Activated CD4-positive, alpha-beta T cell treated with anti-CD3 and anti-CD28 coated beads for 24 hours (primary cell): ENCODE measurements around the gene MPPED1.

Experiments used
- DNase-seq, 2 donors: peaks; one replicate each; pipeline ENCODE4 v3.0.0-alpha.2; 2020; ENCODE audit warnings: low read depth in 2 of 2

The MPPED1 gene

DNA sequence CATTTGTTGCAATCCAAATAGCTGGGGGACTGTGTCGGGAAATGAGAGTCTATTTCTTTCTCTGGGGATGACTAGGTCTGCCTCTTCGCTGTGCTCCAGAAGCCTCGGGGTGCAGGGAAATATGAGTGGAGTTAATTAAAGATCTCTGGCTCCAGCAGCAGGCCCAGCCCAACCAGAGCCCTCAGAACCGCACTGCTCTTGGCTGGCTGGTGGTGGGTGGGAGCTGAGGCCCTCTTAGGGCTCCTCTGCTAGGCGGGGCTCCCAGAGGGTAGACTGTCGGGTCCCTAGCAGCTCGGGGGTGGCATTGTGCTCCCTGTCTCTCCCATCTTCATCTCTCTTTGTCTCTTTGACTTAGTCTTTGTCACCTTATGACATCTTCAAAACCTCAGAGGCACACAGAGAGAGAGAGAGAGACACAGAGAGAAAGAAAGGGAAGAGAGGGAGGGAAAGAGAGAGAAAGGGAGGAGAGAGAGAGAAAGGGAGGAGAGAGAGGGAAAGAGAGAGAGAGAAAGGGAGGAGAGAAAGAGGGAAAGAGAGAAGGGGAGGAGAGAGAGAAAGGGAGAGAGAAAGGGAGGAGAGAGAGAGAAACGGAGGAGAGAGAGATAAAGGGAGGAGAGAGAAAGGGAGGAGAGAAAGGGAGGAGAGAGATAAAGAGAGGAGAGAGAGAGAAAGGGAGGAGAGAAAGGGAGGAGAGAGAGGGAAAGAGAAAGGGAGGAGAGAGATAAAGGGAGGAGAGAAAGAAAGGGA, 20.2 kb downstream of the MPPED1 start:
- DNase-seq, result no peak

DNA sequence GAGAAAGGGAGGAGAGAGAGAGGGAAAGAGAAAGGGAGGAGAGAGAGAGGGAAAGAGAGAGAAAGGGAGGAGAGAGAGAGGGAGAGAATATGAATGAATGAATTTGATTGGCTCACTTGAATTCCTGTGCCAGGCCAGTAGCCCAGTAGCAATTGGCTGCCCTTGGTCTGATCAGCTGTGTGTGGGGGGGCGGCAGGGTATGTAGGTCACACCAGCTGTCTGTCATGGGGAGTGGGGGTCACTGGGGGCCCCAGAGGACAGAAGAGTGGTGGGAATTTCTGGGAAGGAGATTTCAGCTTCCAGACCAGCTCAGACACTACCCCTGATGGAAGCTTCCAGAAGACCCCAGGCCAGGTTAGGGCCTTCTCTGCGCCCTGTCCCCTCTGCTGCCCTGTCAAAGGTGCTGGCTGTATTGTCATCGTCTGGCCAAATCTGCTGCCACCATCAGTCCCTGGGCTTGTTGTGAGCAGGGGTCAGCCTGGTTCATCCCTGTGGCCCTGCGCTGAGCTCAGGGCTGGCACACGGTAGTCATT, 21.1 kb downstream of the MPPED1 start:
- DNase-seq, result no peak

DNA sequence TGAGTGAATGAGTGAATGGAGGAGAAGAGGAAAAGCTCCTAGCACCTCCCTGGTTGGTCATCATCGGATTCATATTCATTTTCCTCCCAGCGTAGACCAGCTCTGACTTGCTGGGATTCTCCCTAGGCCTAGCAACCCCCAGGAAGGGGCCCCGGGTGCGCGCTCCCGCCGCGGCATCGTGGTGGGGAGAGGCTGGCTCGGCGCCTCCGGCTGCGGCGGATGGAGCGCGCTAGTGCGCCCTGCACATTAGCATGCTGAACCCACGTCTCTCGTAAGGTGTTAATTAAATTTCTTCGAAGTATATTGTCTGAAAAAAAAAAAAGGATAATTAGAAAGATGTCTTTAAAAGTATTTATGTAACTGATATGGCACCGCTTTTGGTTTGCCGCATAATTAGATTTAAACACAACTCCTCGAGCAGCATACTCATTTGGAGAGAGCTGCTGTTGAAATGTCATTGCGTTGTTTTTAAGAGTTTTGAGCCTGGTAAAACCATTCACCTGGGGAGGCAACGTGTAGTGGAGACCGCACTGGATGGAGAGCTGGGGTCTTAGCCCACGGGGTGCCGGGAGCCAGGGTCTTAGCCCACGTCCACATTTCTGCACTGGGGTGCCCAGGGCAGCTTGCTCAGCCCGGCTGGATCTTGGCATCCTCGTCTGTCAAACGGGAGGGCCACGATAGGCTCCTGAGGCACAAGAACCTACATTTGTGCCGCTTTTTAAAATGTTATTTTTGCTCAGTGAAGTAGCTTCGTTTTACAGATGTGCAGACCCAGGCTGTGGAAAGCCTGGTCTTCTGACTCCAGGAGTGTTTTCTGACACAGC, 21.8 kb downstream of the MPPED1 start:
- no peak for DNase-seq

DNA sequence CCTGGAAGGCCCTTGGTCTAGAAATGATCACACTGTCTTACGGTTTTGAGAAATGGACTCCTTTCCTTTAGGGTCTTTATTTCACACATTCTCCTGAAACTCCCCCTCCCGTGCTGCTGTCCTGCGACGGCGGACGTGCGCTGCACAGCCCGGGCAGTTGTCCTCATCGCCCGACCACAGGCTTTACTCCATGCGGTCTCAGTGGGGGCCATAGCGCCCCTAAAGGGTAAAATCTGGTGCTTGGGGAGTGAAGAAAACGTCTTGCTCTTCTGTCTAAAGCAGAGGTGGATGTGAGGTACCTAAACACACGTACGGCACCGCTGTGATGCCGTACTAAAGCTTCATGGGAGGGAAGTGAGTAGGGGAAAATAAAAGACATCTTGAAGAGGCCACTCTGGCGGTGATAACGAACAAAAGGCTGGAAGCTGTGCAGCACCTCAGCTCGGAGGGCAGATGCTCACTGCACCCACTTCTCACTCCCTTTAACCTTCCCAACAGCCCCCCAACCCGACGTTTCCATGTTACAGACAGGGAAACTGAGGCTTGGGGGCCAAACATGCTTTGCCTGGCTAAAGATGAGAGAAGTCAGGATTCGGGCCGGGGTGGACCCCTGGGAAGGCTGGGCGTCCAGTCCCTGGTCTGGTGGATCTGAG, 22.6 kb downstream of the MPPED1 start:
- DNase-seq, result no peak

DNA sequence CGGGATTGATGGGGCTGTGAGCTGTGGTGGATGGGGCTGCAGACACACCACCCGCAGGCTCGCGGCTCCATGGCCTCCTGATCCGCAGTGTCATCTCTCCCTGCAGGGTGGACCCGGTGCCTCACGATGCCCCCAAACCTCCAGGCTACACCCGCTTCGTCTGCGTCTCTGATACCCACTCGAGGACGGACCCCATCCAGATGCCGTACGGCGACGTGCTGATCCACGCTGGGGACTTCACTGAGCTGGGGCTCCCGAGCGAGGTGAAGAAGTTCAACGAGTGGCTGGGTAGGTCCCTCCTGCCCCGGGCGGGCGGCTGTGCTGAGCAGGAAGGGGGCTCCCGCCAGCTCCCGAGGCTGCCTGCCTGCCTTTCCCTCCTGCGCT, 23.1 kb downstream of the MPPED1 start:
- no peak for DNase-seq

DNA sequence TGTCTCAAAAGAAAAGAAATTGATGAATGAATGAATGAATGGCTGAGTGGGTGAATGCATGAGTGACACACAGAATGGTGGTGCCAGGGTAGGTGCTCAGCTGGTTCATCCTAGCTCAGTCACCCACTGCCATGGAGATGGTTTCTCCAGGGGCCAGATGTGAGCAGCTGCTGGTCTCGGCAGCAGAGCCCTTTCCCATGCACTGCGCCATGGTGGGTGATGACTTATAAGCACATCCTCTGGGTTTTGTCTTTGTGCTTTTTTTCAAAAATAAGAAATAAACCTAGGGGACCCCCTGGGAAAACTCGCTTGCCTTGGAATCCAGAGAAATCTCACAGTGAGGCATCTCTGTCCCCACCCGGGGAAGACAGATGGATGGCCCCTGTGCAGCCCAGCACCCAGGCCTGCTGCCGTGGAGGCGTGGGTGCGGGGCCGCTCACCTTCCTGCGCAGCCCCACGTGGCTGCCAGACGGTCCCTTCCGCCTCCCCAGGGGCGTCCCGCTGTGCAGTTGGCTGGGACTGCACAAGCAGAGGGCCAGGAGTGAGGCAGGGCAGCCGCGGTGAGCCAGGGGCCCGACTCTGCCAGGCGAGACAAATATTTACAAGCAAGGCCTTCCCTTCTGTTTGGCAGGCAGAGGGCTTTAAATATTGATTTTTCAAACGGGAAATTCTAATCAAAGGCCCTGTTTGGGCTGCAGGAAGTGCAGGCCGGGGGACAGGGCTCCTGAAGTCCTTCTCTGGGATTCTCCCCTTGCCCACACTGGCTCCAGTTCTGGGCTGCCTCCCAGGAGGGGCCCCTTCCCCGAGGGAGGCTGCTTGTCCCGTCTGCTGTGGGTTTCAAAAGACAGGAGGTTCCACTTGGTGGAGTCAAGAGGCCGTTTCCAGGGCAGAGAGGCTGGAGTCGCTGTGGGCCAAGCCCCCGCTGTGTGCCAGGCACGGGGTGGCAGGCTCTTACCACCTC, 24.3 kb downstream of the MPPED1 start:
- no peak for DNase-seq

DNA sequence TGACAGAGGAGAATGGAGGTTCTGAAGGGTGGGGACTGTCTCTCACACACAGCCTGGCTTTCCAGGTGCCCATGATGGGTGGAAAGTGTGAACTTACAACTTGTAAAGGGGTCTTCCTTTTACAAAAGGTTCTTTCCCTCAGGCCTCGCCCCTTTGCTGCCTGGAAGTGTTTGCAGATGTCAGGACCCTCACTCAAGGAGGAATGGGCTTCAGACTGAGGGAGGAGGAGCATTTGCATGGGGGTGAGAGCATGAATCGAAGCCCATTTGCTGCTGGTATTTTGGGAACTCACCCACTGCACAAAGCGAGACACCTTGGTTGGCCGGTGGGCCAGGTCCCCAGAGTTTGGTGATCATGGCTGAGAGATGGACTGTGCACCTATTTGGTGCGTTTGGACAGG, 25.1 kb downstream of the MPPED1 start:
- no peak for DNase-seq

DNA sequence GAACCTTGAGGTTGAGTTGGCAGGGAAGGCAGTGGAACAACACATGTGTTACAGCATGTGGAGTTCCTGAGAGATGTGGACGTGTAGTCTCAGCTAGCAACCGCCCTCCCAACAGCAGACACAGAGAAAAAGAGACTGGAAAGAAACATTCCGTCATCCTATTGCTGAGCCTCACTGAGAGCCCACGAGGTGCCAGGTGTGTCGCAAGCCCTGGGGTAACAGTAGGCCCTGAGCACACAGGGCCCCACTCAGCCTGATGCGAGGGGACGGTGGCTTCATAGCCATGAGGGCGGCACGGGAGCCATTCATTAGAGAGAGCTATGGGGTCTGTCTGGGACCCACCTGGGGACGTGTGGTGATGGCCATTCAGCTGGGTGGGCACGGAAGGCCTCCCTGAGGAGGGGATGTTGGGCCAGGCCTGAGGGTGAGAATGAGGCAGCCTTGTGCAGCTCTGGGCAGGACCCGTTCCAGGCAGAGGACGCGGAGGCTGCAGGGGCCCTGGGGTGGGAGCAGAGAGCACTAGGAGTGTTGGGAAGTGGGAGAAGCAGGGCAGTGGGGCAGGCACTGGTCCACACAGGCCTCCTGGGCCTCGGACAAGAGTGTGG, 26.2 kb downstream of the MPPED1 start:
- DNase-seq, result no peak

DNA sequence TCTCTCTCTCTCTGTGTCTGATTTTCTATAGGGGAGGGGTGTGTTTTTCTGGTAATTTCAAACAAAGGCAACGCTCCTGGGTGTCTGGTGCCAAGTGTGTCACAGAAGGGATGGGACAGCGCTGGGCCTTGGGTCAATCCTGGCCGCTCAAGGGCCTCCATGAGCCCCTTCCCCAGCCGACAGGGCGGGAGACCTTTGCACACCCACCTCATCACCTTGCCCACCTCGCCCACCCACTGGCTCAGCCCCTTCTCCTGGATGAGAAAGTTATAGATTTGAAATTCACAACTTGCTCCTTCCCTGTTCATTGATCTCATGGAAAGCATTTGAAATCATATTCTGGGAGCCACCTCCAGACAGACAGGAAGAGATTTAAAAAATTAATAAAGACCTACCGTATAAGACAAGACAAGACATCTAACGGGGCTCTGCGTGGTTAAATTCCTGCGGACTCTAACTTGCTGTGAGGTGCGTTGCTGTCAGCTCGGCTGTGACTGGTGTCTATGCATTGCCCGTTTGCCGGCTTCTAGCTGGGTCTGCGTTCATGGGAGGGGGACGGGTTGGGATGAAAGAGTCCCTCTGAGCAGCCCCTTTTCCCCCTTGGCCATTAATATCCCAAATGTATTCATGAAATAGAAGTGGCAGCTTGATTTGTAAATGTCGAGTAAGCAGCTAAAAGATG, 27.0 kb downstream of the MPPED1 start:
- no peak for DNase-seq

DNA sequence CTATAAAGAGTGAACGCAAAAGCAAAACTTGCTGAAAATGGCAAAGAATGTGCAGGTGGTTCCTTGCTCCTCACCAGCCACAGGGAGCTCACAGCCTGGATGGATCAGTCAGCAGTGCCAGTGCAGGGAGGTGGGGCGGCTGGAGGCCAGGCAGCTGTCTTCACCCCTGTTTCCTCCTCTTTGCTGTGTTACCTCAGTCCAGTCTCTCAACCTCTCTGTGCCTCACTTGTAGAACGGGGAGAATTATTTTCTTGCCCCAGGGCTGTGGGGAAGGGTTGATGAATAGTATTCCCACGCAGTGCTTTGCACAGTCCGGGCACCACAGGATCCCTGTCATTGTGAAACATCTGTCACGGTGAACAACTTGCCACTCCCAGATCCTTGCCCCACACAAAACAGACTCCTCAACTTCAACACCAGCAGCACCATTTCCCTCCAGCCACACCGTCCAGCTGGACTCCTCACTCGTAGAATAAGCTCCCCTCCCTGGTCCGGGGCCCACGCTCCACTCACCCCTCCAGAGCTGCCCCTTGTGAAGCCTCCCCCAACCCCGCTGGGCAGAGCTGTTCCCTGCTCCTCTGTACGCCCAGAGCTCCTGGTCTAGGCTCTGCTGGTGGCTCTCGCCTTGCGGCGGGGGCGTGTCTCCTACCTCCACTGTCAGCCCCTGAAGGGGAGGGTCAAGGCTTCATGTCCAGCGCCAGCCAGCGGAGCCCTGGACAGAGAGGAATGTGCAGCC, 27.7 kb downstream of the MPPED1 start:
- no peak for DNase-seq

DNA sequence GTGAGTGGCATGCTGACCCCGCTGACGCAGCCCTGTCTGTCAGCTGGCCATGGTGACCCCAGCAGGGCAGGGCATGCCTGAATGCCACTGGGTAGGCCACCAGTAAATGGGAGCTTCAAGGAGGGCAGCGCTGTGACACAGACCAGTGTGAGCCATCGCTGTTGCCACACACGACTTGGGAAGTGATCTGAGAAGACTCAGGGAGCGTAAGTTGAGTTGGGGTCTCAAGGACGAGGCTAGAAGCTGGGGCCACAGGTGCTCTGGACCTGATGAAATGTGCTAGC, 28.2 kb downstream of the MPPED1 start:
- DNase-seq, result no peak

DNA sequence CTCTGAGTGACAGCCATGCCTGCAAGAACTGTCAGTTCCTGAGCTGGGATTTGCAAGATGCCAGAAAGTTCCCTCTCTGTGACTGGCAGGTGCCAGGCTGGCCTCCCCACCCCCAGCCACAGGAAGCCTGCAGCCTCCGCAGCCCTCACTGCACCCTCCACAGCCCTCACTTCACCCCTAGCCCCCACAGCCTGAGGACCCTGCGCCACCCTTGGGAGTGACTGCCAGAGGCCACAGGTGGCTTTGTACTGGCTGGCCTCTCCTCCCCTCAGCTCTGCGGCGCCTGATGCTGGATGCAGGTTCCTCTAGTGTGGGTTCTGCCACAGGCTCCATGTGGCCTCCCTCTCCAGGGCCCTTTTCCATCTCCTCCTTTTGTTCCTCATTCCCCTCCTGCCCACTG, 28.7 kb downstream of the MPPED1 start:
- DNase-seq, result no peak

DNA sequence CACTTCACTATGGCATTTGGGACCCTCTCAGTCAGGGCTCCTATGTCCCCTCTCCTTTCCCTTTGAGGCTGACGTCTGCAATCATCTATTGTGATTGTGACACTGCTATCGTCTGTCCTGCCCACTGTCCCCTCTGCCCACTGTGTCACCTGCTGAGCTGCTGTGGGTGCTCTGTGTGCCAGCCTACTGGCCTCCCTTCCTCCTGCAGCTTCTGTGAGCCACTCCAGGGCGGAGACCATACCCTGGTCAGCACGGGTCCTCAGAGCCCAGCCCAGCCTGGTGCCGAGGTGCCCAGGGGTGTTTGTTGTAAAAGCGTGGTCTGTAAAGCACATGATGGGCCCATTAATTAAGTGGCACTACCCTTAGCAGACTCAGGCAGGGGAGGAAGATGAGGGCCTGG, 29.4 kb downstream of the MPPED1 start:
- DNase-seq, result no peak

DNA sequence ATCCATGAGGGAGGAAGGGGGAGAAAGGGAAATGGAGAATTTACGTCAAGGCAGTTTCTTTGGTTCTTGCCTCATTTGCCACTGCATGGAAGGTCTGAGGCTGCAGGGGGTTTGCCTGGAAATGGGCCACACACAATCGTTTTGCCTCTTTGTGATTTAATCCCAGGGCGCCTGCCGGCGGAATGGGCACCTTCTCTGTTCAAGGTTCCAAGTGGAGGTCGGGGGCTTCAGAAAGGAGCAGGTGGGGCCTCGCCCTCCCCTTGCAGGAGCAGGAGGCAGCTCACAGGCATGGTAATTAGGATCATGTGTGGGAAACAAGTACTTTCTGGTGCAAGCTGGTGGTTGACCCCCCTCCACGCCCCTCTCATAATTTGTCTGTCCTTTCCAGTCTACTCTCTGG, 29.9 kb downstream of the MPPED1 start:
- no peak for DNase-seq

DNA sequence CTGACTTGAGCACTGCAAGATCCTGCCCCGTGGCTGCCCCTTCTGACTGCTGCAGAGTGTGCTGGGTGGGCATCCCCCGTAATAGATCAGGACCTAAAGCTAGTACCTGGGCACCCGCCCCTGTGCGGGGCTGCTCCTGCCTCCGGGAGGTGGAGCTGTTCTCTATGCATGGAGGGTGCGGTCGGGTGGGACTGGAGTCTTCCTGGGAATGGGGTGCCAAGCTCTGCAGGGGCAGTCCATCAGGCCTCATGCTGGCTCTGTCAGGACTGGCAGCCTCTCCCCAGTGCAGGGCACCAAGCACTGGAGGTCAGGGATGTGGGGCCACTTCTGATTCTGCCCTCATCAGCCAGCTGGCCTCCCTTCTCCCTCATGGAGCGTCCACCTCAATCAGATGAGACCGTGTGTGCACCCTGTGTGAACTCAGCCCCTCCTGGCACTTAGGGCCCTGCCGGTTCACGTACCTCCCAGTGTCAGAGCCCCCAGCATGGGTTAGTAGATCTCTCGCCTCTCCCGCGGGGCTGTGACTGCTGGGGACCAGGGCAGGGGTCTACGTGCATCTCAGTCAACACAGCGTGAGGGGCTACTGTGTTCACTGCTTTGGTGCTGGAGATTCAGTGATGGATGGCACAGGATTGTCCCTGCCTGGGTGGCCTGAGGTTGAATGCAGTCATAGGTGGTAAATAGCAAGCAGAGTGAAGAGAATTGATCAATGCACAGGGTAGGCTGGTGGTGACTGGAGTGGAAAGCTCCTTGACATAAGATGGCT, 30.8 kb downstream of the MPPED1 start:
- DNase-seq, result no peak

DNA sequence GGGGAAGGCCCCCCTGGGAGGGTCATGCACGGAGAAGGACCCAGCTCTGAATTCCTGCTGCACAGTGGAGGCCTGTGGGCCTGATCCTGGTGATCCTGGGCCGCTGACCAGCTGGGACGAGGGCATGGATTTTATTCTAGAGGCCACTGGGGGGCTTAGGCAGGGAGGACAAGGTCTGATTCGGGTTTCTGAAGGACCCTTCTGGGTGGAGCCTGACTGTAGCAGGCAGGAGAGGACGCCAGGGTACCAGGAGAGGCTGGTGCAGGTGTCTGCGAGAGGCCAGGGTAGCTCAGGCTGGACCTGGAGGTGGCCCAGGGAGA, 31.3 kb downstream of the MPPED1 start:
- DNase-seq, result no peak

DNA sequence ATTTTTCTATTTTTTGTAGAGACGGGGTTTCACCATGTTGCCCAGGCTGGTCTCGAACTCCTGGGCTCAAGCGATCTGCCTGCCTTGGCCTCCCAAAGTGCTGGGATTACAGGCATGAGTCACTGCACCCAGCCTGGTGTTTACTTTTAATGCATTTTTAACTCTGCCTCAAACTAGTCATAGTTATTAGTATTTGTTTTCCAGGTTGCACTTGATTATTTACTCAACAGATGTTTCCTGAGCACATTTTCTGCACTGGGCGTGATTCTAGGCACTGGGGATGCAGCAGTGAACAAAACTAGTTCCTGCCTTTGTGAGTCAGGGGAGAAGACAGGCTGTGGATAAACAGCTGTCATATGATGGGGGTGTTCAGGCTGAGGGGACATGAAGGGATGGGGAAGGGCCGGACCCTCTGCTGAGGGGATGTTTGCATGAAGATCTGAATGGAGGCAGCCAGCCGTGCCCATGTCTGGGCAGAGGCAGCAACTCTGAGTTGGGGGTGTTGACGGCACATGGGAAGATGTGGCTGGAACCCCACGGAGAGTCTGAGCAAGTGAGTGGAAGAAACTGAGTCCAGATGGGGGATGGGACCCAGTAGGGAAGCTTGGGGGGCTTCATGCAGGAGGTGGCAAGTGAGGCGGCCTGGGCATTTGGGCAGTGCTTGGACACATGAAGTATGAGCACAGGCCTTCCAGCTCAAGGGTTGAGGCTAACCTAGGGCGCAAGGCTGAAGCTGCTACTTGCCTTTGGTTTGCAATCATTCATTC, 34.4 kb downstream of the MPPED1 start:
- DNase-seq, result no peak

DNA sequence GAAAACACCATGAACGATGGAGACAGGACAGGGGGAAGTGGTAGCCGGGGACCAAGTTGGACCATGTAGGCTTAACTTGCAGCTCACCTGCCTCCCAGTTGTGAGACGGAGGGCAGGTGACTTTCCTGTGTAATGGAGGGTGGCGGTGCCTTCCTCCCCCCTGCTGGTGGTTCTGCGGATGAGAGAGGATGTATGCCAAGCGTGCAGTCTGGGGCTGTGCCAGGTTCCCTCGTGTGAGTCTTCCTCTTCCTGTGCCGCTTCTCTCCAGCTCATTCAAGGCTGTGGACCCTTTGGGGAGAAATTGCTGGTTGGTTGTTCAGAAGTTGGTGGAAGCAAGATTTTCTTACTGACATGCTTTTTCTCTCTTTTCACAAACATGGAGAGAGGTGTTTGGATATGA, 35.1 kb downstream of the MPPED1 start:
- no peak for DNase-seq

DNA sequence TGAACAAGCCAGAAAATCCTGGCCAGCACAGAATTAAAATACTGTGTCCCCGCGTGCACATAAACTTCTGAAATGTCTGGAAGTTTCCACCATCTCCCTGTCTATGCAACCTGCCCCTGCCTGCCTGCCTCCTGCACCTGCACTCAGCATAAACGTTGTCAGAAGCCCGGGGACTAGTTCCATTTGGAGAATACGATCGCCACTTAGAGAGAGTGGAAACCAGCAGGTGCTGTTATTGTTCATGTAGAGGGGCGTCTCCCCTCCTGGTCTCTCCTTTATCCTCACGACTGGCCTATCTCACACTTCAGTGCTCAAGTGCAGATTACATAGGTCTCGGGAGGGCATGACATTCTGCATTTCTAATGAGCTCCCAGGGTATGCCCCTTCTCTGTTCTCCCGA, 35.6 kb downstream of the MPPED1 start:
- no peak for DNase-seq
